ENCODE data around the gene RIPK1. TPM values are rescaled to one million over a fixed set of nuclear protein-coding genes. Genes with fewer than 3 reads are reported as not detected.
"Not testable (repeated sequence)": the region's sequence is repeated elsewhere in the genome, so short reads cannot be mapped to it uniquely, and the experiment has no call there.

RIPK1 gene
- total RNA-seq, 1 experiment from 2014 or later: 11.6 TPM

DNA sequence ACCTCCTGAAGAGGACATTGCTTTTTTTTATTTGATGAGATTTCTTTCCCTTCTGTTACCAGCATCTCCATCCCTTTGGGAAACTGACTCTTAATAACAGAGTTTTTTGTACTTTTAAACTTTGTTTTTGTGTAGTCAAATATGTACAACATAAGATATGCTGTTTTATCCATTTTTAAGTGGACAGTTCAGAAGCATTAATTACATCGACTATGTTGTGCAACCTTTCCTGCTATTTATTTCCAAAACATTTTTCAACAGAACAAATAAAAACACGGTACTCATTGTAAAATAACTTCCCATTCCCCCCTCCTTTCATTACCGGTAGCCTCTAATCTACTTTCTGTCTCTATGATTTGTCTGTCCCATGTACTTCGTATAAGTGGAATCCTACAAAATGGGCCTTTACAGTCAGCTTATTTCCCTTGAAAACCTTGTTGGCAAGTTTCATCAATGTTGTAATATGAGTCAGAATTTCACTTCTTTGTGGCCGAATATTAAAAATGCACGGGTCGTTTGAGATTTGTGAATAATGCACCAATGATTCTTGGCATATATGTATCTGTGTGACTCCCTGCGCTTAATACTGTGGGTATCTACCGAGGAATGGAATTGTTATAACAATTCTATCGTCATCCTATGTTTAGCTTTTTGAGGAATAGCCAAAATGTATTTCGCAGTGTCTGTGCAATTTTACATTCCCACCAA is 11.1 kb upstream of the RIPK1 start:
- Mint-ChIP-seq H3K4me3 (ENCODE audit: low read depth, unreplicated experiment) (no peak overlapping the region), H3K36me3 (ENCODE audit: insufficient read depth, unreplicated experiment) (peaks cover 20% of the 10 kb centered on the region), H3K27me3 (ENCODE audit: unreplicated experiment) (peaks cover 11% of the 10 kb centered on the region), H3K9me3 (ENCODE audit: low read depth, unreplicated experiment) (no peaks in the 10 kb centered on the region), H3K27ac (ENCODE audit: unreplicated experiment) (no peak overlapping the region), H3K4me1 (ENCODE audit: low read depth, unreplicated experiment) (peaks cover 10% of the 10 kb centered on the region)
- TF ChIP-seq, protein P1, sequence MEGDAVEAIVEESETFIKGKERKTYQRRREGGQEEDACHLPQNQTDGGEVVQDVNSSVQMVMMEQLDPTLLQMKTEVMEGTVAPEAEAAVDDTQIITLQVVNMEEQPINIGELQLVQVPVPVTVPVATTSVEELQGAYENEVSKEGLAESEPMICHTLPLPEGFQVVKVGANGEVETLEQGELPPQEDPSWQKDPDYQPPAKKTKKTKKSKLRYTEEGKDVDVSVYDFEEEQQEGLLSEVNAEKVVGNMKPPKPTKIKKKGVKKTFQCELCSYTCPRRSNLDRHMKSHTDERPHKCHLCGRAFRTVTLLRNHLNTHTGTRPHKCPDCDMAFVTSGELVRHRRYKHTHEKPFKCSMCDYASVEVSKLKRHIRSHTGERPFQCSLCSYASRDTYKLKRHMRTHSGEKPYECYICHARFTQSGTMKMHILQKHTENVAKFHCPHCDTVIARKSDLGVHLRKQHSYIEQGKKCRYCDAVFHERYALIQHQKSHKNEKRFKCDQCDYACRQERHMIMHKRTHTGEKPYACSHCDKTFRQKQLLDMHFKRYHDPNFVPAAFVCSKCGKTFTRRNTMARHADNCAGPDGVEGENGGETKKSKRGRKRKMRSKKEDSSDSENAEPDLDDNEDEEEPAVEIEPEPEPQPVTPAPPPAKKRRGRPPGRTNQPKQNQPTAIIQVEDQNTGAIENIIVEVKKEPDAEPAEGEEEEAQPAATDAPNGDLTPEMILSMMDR (IDR thresholded peaks at IDR 0.05; ENCODE audit: unreplicated experiment): no peak
- no TSS peak for BruUV-seq (replicated peaks)
- CTCF ChIA-PET: interaction anchor here (1.6 kb wide), 1 partner anchor 55 kb away, joined by 4 read pairs; no protein-coding TSS in a partner anchor
- intact Hi-C loops (cut with micrococcal nuclease; ENCODE audit: unreplicated experiment): loop anchor here (10.0 kb wide), 1 partner anchor 322 kb away; no protein-coding TSS in a partner anchor
- DNase-seq: no peak

DNA sequence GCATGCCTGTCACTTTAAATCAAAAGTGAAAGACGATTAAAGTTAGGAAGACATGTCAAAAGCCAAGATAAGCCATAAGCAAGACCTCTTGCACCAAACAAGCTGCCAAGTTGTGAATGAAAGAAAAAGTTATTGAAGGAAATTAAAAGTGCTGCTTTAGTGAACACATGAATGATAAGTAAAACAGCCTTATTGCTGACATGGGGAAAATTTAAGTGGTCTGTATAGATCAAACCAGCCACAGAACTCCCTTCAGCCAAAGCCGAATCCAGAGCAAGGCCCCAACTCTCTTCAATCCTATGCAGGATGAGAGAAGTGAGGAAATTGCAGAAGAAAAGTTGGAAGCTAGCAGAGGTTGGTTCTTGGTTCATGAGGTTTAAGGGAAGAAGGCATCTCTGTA is 9.3 kb upstream of the RIPK1 start:
- CTCF ChIA-PET: interaction anchor here (0.7 to 1.1 kb wide), 2 partner anchors 60 to 213 kb away, joined by 3 to 5 read pairs; no protein-coding TSS in a partner anchor
- no TSS peak for BruUV-seq (replicated peaks)

DNA sequence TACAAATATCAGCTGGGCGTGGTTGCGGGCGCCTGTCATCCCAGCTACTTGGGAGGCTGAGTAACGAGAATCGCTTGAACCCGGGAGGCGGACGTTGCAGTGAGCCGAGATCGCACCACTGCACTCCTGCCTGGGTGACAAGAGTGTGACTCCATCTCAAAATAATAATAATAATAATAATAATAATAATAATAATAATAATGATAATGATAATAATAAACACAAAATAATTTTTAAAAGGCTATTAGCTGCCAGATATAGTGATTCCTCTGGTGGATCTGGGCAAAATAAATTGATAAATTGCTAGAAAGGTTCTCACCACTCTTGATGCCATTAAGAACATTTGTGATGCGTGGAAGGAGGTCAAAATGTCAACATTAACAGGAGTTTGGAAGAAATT is 8.2 kb upstream of the RIPK1 start:
- CTCF ChIA-PET: interaction anchor here (0.6 kb wide), 1 partner anchor 102 kb away, joined by 3 read pairs; no protein-coding TSS in a partner anchor
- not testable (repeated sequence) for H3K4me3 Mint-ChIP-seq (ENCODE audit: low read depth, unreplicated experiment); H3K27ac Mint-ChIP-seq (ENCODE audit: unreplicated experiment); H3K9me3 Mint-ChIP-seq (ENCODE audit: low read depth, unreplicated experiment); BruUV-seq (replicated peaks); DNase-seq; H3K4me1 Mint-ChIP-seq (ENCODE audit: low read depth, unreplicated experiment)
- H3K36me3 Mint-ChIP-seq (ENCODE audit: insufficient read depth, unreplicated experiment): peaks cover 13% of the 10 kb centered on the region
- intact Hi-C loops (cut with micrococcal nuclease; ENCODE audit: unreplicated experiment): loop anchor here (2.0 to 10.0 kb wide), 2 partner anchors 53 to 215 kb away; partner anchors contain the start of gene SERPINB1
- H3K27me3 Mint-ChIP-seq (ENCODE audit: unreplicated experiment): peaks cover 11% of the 10 kb centered on the region

More for the DNA sequence above, 9.3 kb upstream of the RIPK1 start:
- Mint-ChIP-seq H3K36me3 (ENCODE audit: insufficient read depth, unreplicated experiment) (peaks cover 12% of the 10 kb centered on the region), H3K4me1 (ENCODE audit: low read depth, unreplicated experiment) (no peaks in the 10 kb centered on the region), H3K4me3 (ENCODE audit: low read depth, unreplicated experiment) (no peak overlapping the region), H3K9me3 (ENCODE audit: low read depth, unreplicated experiment) (no peaks in the 10 kb centered on the region), H3K27me3 (ENCODE audit: unreplicated experiment) (peaks cover 11% of the 10 kb centered on the region), H3K27ac (ENCODE audit: unreplicated experiment) (no peak overlapping the region)
- DNase-seq: no peak
- TF ChIP-seq, protein P1 (IDR thresholded peaks at IDR 0.05; ENCODE audit: unreplicated experiment): no peak
- intact Hi-C loops (cut with micrococcal nuclease; ENCODE audit: unreplicated experiment): loop anchor here (10.0 kb wide), 1 partner anchor 324 kb away; no protein-coding TSS in a partner anchor

DNA sequence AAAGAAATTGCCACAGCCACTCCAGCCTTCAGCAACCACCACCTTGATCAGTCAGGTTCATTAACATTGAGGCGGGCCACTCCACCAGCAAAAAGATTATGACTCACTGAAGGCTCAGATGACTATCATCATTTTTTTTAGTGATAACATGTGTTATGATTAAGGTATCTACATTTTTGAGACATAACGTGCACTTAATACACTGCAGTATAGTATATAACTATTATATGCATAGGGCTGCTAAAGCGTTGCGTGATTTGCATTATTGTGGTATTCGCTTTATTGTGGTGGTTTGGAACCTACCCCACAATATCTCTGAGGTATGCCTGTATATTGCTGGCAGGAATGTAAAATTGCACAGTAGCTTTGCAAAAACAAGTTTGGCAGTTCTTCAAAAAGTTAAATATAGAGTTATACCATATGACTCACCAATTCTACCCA is 6.8 kb upstream of the RIPK1 start:
- H3K27ac Mint-ChIP-seq (ENCODE audit: unreplicated experiment): no peak overlapping the region
- no TSS peak for BruUV-seq (replicated peaks)
- peaks cover 11% of the 10 kb centered on the region for H3K27me3 Mint-ChIP-seq (ENCODE audit: unreplicated experiment)
- H3K9me3 Mint-ChIP-seq (ENCODE audit: low read depth, unreplicated experiment): no peaks in the 10 kb centered on the region
- intact Hi-C loops (cut with micrococcal nuclease; ENCODE audit: unreplicated experiment): loop anchor here (2.0 to 10.0 kb wide), 2 partner anchors 55 to 217 kb away; partner anchors contain the start of gene SERPINB1
- peak; percentile 18 for DNase-seq
- TF ChIP-seq, protein P1 (IDR thresholded peaks at IDR 0.05; ENCODE audit: unreplicated experiment): no peak
- H3K36me3 Mint-ChIP-seq (ENCODE audit: insufficient read depth, unreplicated experiment): peaks cover 13% of the 10 kb centered on the region
- CTCF ChIA-PET: interaction anchor here (0.6 to 1.1 kb wide), 2 partner anchors 46 to 60 kb away, joined by 3 to 4 read pairs; no protein-coding TSS in a partner anchor
- no peaks in the 10 kb centered on the region for H3K4me1 Mint-ChIP-seq (ENCODE audit: low read depth, unreplicated experiment)
- H3K4me3 Mint-ChIP-seq (ENCODE audit: low read depth, unreplicated experiment): no peak overlapping the region

DNA sequence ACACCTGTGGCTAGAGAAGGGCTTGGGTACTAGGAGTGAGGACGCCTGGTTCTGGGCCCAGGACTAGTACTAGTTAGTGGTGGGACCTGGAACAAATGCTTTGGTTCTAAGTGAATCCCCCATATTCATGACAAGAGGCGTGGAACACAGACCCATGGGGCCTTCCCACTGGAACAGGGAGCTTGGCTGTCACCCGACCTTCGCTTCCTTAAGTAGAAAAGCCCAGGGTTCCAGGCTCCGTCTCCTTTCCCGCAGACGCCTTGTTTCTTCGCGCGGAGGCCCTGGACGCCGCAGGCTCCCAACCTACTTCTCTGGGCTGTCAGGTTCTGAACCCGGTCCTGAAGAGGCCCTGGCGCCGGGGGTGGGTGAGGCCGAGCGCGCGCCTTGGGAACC is 5.0 kb upstream of the RIPK1 start:
- not testable (repeated sequence) for H3K4me1 Mint-ChIP-seq (ENCODE audit: low read depth, unreplicated experiment); DNase-seq; H3K9me3 Mint-ChIP-seq (ENCODE audit: low read depth, unreplicated experiment); H3K27ac Mint-ChIP-seq (ENCODE audit: unreplicated experiment); BruUV-seq (replicated peaks)
- H3K27me3 Mint-ChIP-seq (ENCODE audit: unreplicated experiment): peaks cover 10% of the 10 kb centered on the region
- CTCF ChIA-PET: interaction anchor here (0.6 kb wide), 1 partner anchor 217 kb away, joined by 3 read pairs; no protein-coding TSS in a partner anchor
- peaks cover 19% of the 10 kb centered on the region for H3K36me3 Mint-ChIP-seq (ENCODE audit: insufficient read depth, unreplicated experiment)
- intact Hi-C loops (cut with micrococcal nuclease; ENCODE audit: unreplicated experiment): loop anchor here (10.0 kb wide), 1 partner anchor 219 kb away; the partner anchor contains the start of gene SERPINB1
- peak overlapping the region; percentile 80 for H3K4me3 Mint-ChIP-seq (ENCODE audit: low read depth, unreplicated experiment)

All from Calu3 (cell line).